HepG2 (cell line): ENCODE measurements around the gene COBL. TPM values are rescaled to one million over a fixed set of nuclear protein-coding genes. Genes with fewer than 3 reads are reported as not detected.

Experiments
- ATAC-seq: fragments of 200-7000 bp; cut with Tn5 transposase; 3 replicates; pipeline ENCODE4 v1.9.1; 2020; ENCODE audit warnings: mild to moderate bottlenecking, moderate library complexity
- BruUV-seq: library from RNA; stranded (reverse); fragments of 400-500 nt; replicated peaks from 2 replicates; lab custom pipeline; 2021; lab: Mats Ljungman, UMichigan
- CTCF ChIA-PET: fragments of 300-600 bp; formaldehyde crosslinking; extraction: SDS; loops from one replicate; lab custom pipeline; 2021; ENCODE audit warnings: low total read pairs, inconsistent platforms, low intra/inter-chr PET ratio; lab: Yijun Ruan, JAX
- POLR2A ChIA-PET: fragments of 350-600 bp; sonication (Branson Sonifier 250); formaldehyde crosslinking; loops from one replicate; lab custom pipeline; 2020; ENCODE audit warnings: antibody characterized with exemption, inconsistent platforms; lab: Yijun Ruan, JAX
- DNase-seq: peaks from one replicate; pipeline ENCODE4 v3.0.0-alpha.2; 2015; ENCODE audit warnings: low spot score
- FAIRE-seq: peaks from 3 replicates; lab custom pipeline; 2011; peaks lifted over from hg19 to GRCh38; lab: Jason Lieb, UNC
- H2AFZ ChIP-seq: one replicate; pipeline ENCODE4 v1.6.1; 2011; ENCODE audit warnings: low read length, inconsistent platforms
- H3K27ac ChIP-seq: fragments of 300-600 bp; 3 replicates; pipeline ENCODE4 v1.8.0; 2011; ENCODE audit warnings: mixed run types, mild to moderate bottlenecking, mixed read lengths, low read length, inconsistent platforms; ENCODE audit not compliant: insufficient read depth; ENCODE audit errors: extremely low read length
- H3K27me3 ChIP-seq, 2 experiments: fragments of 200-600 bp in 1 of 2; 2 replicates in 1 of 2; 3 replicates in 1 of 2; pipeline versions ENCODE4 v1.6.0 to v1.8.0; 2011; ENCODE audit warnings: low read length in 2 of 2, mild to moderate bottlenecking in 2 of 2, moderate library complexity in 2 of 2, inconsistent platforms in 1 of 2; ENCODE audit not compliant: insufficient read depth in 2 of 2, control insufficient read depth in 1 of 2
- H3K36me3 ChIP-seq, 2 experiments: fragments of 200-600 bp in 1 of 2; replicated peaks in 1 of 2; 2 replicates in 1 of 2; 3 replicates in 1 of 2; pipeline versions ENCODE4 v1.5.1 to v1.8.0; 2011; ENCODE audit warnings: low read length in 2 of 2, inconsistent platforms in 1 of 2; ENCODE audit not compliant: insufficient read depth in 2 of 2, control insufficient read depth in 1 of 2
- H3K4me1 ChIP-seq: 2 replicates; pipeline ENCODE4 v1.5.1; 2012; ENCODE audit warnings: low read length, inconsistent platforms; ENCODE audit not compliant: insufficient read depth
- H3K4me2 ChIP-seq: 2 replicates; pipeline ENCODE4 v1.6.0; 2011; ENCODE audit warnings: low read depth, low read length, inconsistent platforms
- H3K4me3 ChIP-seq, 3 experiments: fragments of 200-600 bp in 1 of 3; sonication (generic), shearing (Covaris generic) in 1 of 3; replicated peaks in 1 of 3; 2 replicates each; pipeline ENCODE4 v1.5.1; 2011 to 2016; ENCODE audit warnings: low read length in 3 of 3, inconsistent platforms in 2 of 3, low read depth in 2 of 3, mild to moderate bottlenecking in 2 of 3, control low read depth in 1 of 3, mixed read lengths in 1 of 3; ENCODE audit not compliant: insufficient read depth in 1 of 3
- H3K79me2 ChIP-seq: one replicate; pipeline ENCODE4 v1.6.1; 2011; ENCODE audit warnings: low read length, inconsistent platforms; ENCODE audit not compliant: insufficient read depth
- H3K9ac ChIP-seq: 2 replicates; pipeline ENCODE4 v1.6.0; 2011; ENCODE audit warnings: mild to moderate bottlenecking, low read depth, low read length, inconsistent platforms; ENCODE audit not compliant: insufficient read depth
- H3K9me3 ChIP-seq: 2 replicates; pipeline ENCODE4 v1.5.1; 2012; ENCODE audit warnings: mild to moderate bottlenecking, low read length
- H4K20me1 ChIP-seq: 2 replicates; pipeline ENCODE4 v1.6.0; 2011; ENCODE audit warnings: inconsistent platforms, mild to moderate bottlenecking, low read length, moderate library complexity; ENCODE audit not compliant: insufficient read depth
- ELF4 ChIP-seq: sonication (generic); formaldehyde crosslinking; IDR thresholded peaks from 2 replicates; pipeline ENCODE4 v1.5.0; 2020; ENCODE audit warnings: missing genetic modification reagents, mild to moderate bottlenecking, moderate library complexity, borderline replicate concordance
- HDAC1 ChIP-seq: sonication (generic); formaldehyde crosslinking; IDR thresholded peaks from 2 replicates; pipeline ENCODE4 v1.5.1; 2020; ENCODE audit warnings: mild to moderate bottlenecking, missing genetic modification reagents
- NKX3-1 ChIP-seq: sonication (generic); formaldehyde crosslinking; IDR thresholded peaks from 2 replicates; pipeline ENCODE4 v1.5.0; 2020; ENCODE audit warnings: missing genetic modification reagents
- NR2C2 ChIP-seq: sonication (generic); formaldehyde crosslinking; IDR thresholded peaks from 2 replicates; pipeline ENCODE4 v1.4.0; 2020; ENCODE audit warnings: missing genetic modification reagents, mild to moderate bottlenecking, moderate library complexity, borderline replicate concordance
- PAX8 ChIP-seq: sonication (generic); formaldehyde crosslinking; IDR thresholded peaks from 2 replicates; pipeline ENCODE4 v1.8.0; 2022; ENCODE audit warnings: mild to moderate bottlenecking, missing genetic modification reagents, borderline replicate concordance
- SCMH1 ChIP-seq: sonication (generic); formaldehyde crosslinking; IDR thresholded peaks from 2 replicates; pipeline ENCODE4 v1.9.0; 2021; ENCODE audit warnings: missing genetic modification reagents, mild to moderate bottlenecking, borderline replicate concordance
- SOX5 ChIP-seq: IDR thresholded peaks from 2 replicates; pipeline ENCODE4 v1.6.1; 2016; ENCODE audit warnings: borderline replicate concordance
- TCF12 ChIP-seq, 2 experiments: fragments of 450-650 bp in 1 of 2; sonication (generic) in 1 of 2; formaldehyde crosslinking in 1 of 2; IDR thresholded peaks; 2 replicates each; pipeline versions ENCODE4 v1.6.1 to v1.8.0; 2017 to 2022; ENCODE audit warnings: antibody characterized with exemption in 1 of 2, mild to moderate bottlenecking in 1 of 2, missing genetic modification reagents in 1 of 2, moderate library complexity in 1 of 2
- YEATS4 ChIP-seq: sonication (generic); formaldehyde crosslinking; IDR thresholded peaks from 2 replicates; pipeline ENCODE4 v1.4.0; 2020; ENCODE audit warnings: missing genetic modification reagents, borderline replicate concordance
- ZKSCAN1 ChIP-seq: fragments of 150-350 bp; IDR thresholded peaks from 2 replicates; pipeline ENCODE4 v1.6.1; 2014; ENCODE audit warnings: low read length
- ZMYM4 ChIP-seq: sonication (generic); formaldehyde crosslinking; IDR thresholded peaks from 2 replicates; pipeline ENCODE4 v1.8.1; 2023; ENCODE audit warnings: mild to moderate bottlenecking, missing genetic modification reagents
- ZNF251 ChIP-seq: sonication (generic); formaldehyde crosslinking; IDR thresholded peaks from 2 replicates; pipeline ENCODE4 v1.9.0; 2021; ENCODE audit warnings: mild to moderate bottlenecking, missing genetic modification reagents
- ZNF431 ChIP-seq: sonication (generic); formaldehyde crosslinking; IDR thresholded peaks from 2 replicates; pipeline ENCODE4 v1.9.0; 2022; ENCODE audit warnings: missing genetic modification reagents, low read depth, mild to moderate bottlenecking, borderline replicate concordance
- ZNF510 ChIP-seq: sonication (generic); formaldehyde crosslinking; IDR thresholded peaks from 2 replicates; pipeline ENCODE4 v1.4.0; 2020; ENCODE audit warnings: low read depth, mild to moderate bottlenecking, missing genetic modification reagents
- ZNF749 ChIP-seq: sonication (generic); formaldehyde crosslinking; IDR thresholded peaks from 2 replicates; pipeline ENCODE4 v1.8.0; 2022; ENCODE audit warnings: mild to moderate bottlenecking, missing genetic modification reagents, moderate library complexity, borderline replicate concordance
- ZNF83 ChIP-seq: sonication (generic); formaldehyde crosslinking; IDR thresholded peaks from 2 replicates; pipeline ENCODE4 v1.4.0; 2020; ENCODE audit warnings: missing genetic modification reagents, mild to moderate bottlenecking, borderline replicate concordance
- WGBS: methylation state at CpG from one replicate; pipeline ENCODE4 v1.1.6; 2017; ENCODE audit warnings: low lambda C conversion rate; 5-methylcytosine and 5-hydroxymethylcytosine counted together
- in situ Hi-C: cut with HindIII; loops from 2 replicates; pipeline ENCODE4 v1.10.0; 2017; ENCODE audit warnings: low pct_unique_long_range_greater_than_20kb; ENCODE audit not compliant: extremely low pct_ligation_motif_present
- intact Hi-C: fragments of 100-400 bp; cut with micrococcal nuclease; formaldehyde crosslinking; loops from one replicate; pipeline ENCODE4 v1.10.0; 2022; ENCODE audit not compliant: unreplicated experiment
- polyA plus RNA-seq, 8 experiments: library from polyadenylated mRNA; depleted of rRNA in 3 of 8; stranded (reverse) in 7 of 8; unstranded in 1 of 8; fragments of >200 nt; fragmentation: Illumina TruSeq in 4 of 8; extraction: Trizol in 4 of 8; gene quantifications; 2 replicates each; pipeline versions ENCODE4 v1.2.1 to v1.2.3, GENCODE V29; 2011 to 2016; ENCODE audit warnings: low read depth in 4 of 8, missing spikeins in 1 of 8, mixed read lengths in 1 of 8; ENCODE audit not compliant: insufficient read depth in 1 of 8
- total RNA-seq, 5 experiments: library from RNA; depleted of rRNA; stranded (reverse); fragments of >200 nt; fragmentation: Illumina TruSeq; extraction: Trizol; gene quantifications; 2 replicates each; pipeline ENCODE4 v1.2.3, GENCODE V29; 2016; ENCODE audit warnings: low read depth in 1 of 5
- TF ChIP-seq, protein P1 (sequence below): IDR thresholded peaks from 2 replicates; pipeline ENCODE4 v1.6.1; 2016; ENCODE audit warnings: low read depth, control low read depth
- TF ChIP-seq, protein P2 (sequence below): sonication (generic); formaldehyde crosslinking; IDR thresholded peaks from 2 replicates; pipeline ENCODE4 v1.9.0; 2021; ENCODE audit warnings: missing genetic modification reagents, mild to moderate bottlenecking, borderline replicate concordance
- TF ChIP-seq, protein P3 (sequence below): IDR thresholded peaks from 2 replicates; pipeline ENCODE4 v1.6.1; 2016; ENCODE audit warnings: missing biosample characterization, missing genetic modification reagents, low read depth

COBL gene
- total and polyA plus RNA-seq, 2 of the 13 experiments (the other 11 are each of a cell fraction or from before 2014, with no cell fraction given): 3.8 to 4.9 TPM

DNA sequence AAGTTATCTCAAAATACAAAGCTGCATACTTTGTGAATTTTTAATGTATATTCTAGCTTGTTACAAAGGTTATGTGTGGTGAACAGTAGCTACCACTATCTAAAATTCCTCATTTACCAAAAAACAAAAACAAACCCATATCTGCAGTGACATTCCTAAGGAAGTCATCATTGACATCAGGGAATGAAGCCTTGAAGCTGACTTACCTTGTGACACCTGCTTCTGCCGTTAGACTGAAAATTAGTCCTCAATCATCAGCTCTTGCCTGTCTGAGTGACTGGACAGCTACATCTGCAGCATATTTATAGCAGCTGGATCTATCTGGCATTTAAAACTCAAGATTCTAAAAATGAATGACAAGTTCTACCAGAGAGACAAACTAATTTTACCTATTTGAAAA, 43.2 kb downstream of the COBL start:
- no peak overlapping the region for H3K27ac ChIP-seq
- POLR2A ChIA-PET: no interaction called here
- TF ChIP-seq ZNF83 (CRISPR knock-in tag) (no peak), SCMH1 (CRISPR knock-in tag) (no peak), ZNF749 (CRISPR knock-in tag) (no peak), ELF4 (CRISPR knock-in tag) (no peak), YEATS4 (CRISPR knock-in tag) (no peak), ZNF431 (CRISPR knock-in tag) (no peak), NKX3-1 (CRISPR knock-in tag) (no peak), SOX5 (CRISPR knock-in tag) (no peak), NR2C2 (no peak), HDAC1 (CRISPR knock-in tag) (no peak), ZNF510 (CRISPR knock-in tag) (no peak), ZNF251 (CRISPR knock-in tag) (no peak), TCF12 (IDR thresholded peaks at IDR 0.05) (no peak), TCF12 (CRISPR knock-in tag; IDR thresholded peaks at IDR 0.05) (no peak), PAX8 (CRISPR knock-in tag) (no peak), ZKSCAN1 (no peak), ZMYM4 (CRISPR knock-in tag) (no peak)
- TF ChIP-seq, protein P1, sequence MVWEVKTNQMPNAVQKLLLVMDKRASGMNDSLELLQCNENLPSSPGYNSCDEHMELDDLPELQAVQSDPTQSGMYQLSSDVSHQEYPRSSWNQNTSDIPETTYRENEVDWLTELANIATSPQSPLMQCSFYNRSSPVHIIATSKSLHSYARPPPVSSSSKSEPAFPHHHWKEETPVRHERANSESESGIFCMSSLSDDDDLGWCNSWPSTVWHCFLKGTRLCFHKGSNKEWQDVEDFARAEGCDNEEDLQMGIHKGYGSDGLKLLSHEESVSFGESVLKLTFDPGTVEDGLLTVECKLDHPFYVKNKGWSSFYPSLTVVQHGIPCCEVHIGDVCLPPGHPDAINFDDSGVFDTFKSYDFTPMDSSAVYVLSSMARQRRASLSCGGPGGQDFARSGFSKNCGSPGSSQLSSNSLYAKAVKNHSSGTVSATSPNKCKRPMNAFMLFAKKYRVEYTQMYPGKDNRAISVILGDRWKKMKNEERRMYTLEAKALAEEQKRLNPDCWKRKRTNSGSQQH (CRISPR knock-in tag): no peak
- TF ChIP-seq, protein P2, sequence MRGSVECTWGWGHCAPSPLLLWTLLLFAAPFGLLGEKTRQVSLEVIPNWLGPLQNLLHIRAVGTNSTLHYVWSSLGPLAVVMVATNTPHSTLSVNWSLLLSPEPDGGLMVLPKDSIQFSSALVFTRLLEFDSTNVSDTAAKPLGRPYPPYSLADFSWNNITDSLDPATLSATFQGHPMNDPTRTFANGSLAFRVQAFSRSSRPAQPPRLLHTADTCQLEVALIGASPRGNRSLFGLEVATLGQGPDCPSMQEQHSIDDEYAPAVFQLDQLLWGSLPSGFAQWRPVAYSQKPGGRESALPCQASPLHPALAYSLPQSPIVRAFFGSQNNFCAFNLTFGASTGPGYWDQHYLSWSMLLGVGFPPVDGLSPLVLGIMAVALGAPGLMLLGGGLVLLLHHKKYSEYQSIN (CRISPR knock-in tag): no peak
- TF ChIP-seq, protein P3, sequence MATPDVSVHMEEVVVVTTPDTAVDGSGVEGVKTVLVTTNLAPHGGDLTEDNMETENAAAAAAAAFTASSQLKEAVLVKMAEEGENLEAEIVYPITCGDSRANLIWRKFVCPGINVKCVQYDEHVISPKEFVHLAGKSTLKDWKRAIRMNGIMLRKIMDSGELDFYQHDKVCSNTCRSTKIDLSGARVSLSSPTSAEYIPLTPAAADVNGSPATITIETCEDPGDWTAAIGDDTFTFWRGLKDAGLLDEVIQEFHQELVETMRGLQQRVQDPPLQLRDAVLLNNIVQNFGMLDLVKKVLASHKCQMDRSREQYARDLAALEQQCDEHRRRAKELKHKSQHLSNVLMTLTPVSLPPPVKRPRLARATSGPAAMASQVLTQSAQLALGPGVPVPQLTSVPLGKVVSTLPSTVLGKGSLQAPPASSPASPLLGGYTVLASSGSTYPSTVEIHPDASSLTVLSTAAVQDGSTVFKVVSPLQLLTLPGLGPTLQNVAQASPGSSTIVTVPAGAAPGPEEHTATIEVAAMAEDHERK (CRISPR knock-in tag): no peak
- TF ChIP-seq, all 625 proteins: peak for 0
- peaks cover 25% of the 10 kb centered on the region for H3K79me2 ChIP-seq
- H2AFZ ChIP-seq: no peak overlapping the region
- no peaks in the 10 kb centered on the region for H3K9me3 ChIP-seq
- H3K36me3 ChIP-seq: no peaks in the 10 kb centered on the region
- H4K20me1 ChIP-seq: no peaks in the 10 kb centered on the region
- H3K27me3 ChIP-seq: no peaks in the 10 kb centered on the region
- peaks cover 34% of the 10 kb centered on the region for H3K4me1 ChIP-seq
- 93% methylated on average over 1 of the region's 1 CpG for WGBS
- in situ Hi-C loops (no loop called here), intact Hi-C loops (no loop called here)
- FAIRE-seq (no peak), DNase-seq (no peak), ATAC-seq (no peak)
- no TSS peak for BruUV-seq
- no peak overlapping the region for H3K4me3 ChIP-seq
- no peak overlapping the region for H3K9ac ChIP-seq
- CTCF ChIA-PET: no interaction called here
- H3K4me2 ChIP-seq: no peak overlapping the region
